SK-N-DZ (cell line): Measurements from ENCODE around the gene BORCS5.

Experiments
- DNase-seq: peaks from one replicate; pipeline ENCODE4 v3.0.0-alpha.2; 2015; ENCODE audit warnings: low spot score

Gene BORCS5

GRCh38 chr12:12428961-12429657, 72.2 kb downstream of the BORCS5 start:
- DNase-seq: no peak

GRCh38 chr12:12432364-12432763, 75.5 kb downstream of the BORCS5 start:
- DNase-seq: no peak

GRCh38 chr12:12433203-12433731, 76.4 kb downstream of the BORCS5 start:
- no peak for DNase-seq

GRCh38 chr12:12436831-12437345, 80.0 kb downstream of the BORCS5 start:
- DNase-seq: no peak

- DNase-seq: no peak
Measured at GRCh38 chr12:12439636-12440035, 82.8 kb downstream of the BORCS5 start.

GRCh38 chr12:12440784-12441428, 84.0 kb downstream of the BORCS5 start:
- no peak for DNase-seq

- DNase-seq: no peak
Measured at GRCh38 chr12:12441429-12441807, 84.5 kb downstream of the BORCS5 start.

- no peak for DNase-seq
Measured at GRCh38 chr12:12441843-12442461, 85.1 kb downstream of the BORCS5 start.

GRCh38 chr12:12442548-12443071, 85.7 kb downstream of the BORCS5 start:
- DNase-seq: no peak

- no peak for DNase-seq
Measured at GRCh38 chr12:12443431-12443878, 86.6 kb downstream of the BORCS5 start.

GRCh38 chr12:12445165-12445881, 88.4 kb downstream of the BORCS5 start:
- DNase-seq: no peak

- DNase-seq: no peak
Measured at GRCh38 chr12:12445882-12446181, 89.0 kb downstream of the BORCS5 start.

GRCh38 chr12:12446786-12447185, 89.9 kb downstream of the BORCS5 start:
- DNase-seq: no peak

GRCh38 chr12:12447236-12447635, 90.4 kb downstream of the BORCS5 start:
- no peak for DNase-seq

- no peak for DNase-seq
Measured at GRCh38 chr12:12447837-12448236, 91.0 kb downstream of the BORCS5 start.

- DNase-seq: no peak
Measured at GRCh38 chr12:12449533-12450025, 92.7 kb downstream of the BORCS5 start.

GRCh38 chr12:12450043-12450471, 93.2 kb downstream of the BORCS5 start:
- no peak for DNase-seq

- DNase-seq: no peak
Measured at GRCh38 chr12:12451098-12451497, 94.2 kb downstream of the BORCS5 start.

GRCh38 chr12:12452326-12452902, 95.5 kb downstream of the BORCS5 start:
- no peak for DNase-seq

- DNase-seq: no peak
Measured at GRCh38 chr12:12453635-12454034, 96.8 kb downstream of the BORCS5 start.

- DNase-seq: no peak
Measured at GRCh38 chr12:12454315-12454714, 97.4 kb downstream of the BORCS5 start.
